HepG2 (cell line): ENCODE results near the gene TRPM1.

Experiments used
- CBX5 ChIP-seq: sonication (generic); formaldehyde crosslinking; IDR thresholded peaks from 2 replicates; pipeline ENCODE4 v1.4.0; 2020; ENCODE audit warnings: missing genetic modification reagents, borderline replicate concordance
- FOXM1 ChIP-seq: sonication (generic); formaldehyde crosslinking; IDR thresholded peaks from 2 replicates; pipeline ENCODE4 v1.5.0; 2020; ENCODE audit warnings: missing genetic modification reagents
- RAD21 ChIP-seq: fragments of 450-650 bp; formaldehyde crosslinking; IDR thresholded peaks from 2 replicates; pipeline ENCODE4 v1.5.0; 2020; ENCODE audit warnings: mild to moderate bottlenecking
- SATB2 ChIP-seq: sonication (generic); formaldehyde crosslinking; IDR thresholded peaks from 2 replicates; pipeline ENCODE4 v1.5.0; 2020; ENCODE audit warnings: missing genetic modification reagents
- SMAD1 ChIP-seq: sonication (generic); formaldehyde crosslinking; IDR thresholded peaks from 2 replicates; pipeline ENCODE4 v1.4.0; 2020; ENCODE audit warnings: missing genetic modification reagents, low read depth, mild to moderate bottlenecking, borderline replicate concordance
- TEAD3 ChIP-seq: optimal IDR thresholded peaks from 2 replicates; pipeline ENCODE3; 2016; ENCODE audit warnings: borderline replicate concordance
- THAP11 ChIP-seq: IDR thresholded peaks from 2 replicates; pipeline ENCODE4 v1.6.1; 2016; ENCODE audit warnings: missing biosample characterization, missing genetic modification reagents
- ZFX ChIP-seq: sonication (generic); formaldehyde crosslinking; IDR thresholded peaks from 2 replicates; pipeline ENCODE4 v1.4.0; 2020; ENCODE audit warnings: mild to moderate bottlenecking, low read depth, missing genetic modification reagents, moderate library complexity
- TF ChIP-seq, protein P1 (sequence below): sonication (generic); formaldehyde crosslinking; conservative IDR thresholded peaks from 2 replicates; pipeline ENCODE4 v1.4.0; 2020; ENCODE audit warnings: missing genetic modification reagents
- TF ChIP-seq, protein P2 (sequence below): sonication (generic); formaldehyde crosslinking; IDR thresholded peaks from 2 replicates; pipeline ENCODE4 v1.5.0; 2020; ENCODE audit warnings: mild to moderate bottlenecking, missing genetic modification reagents, moderate library complexity
- TF ChIP-seq, protein P3 (sequence below): IDR thresholded peaks from 2 replicates; pipeline ENCODE4 v1.6.1; 2016; ENCODE audit warnings: missing biosample characterization, missing genetic modification reagents, low read depth

DNA sequence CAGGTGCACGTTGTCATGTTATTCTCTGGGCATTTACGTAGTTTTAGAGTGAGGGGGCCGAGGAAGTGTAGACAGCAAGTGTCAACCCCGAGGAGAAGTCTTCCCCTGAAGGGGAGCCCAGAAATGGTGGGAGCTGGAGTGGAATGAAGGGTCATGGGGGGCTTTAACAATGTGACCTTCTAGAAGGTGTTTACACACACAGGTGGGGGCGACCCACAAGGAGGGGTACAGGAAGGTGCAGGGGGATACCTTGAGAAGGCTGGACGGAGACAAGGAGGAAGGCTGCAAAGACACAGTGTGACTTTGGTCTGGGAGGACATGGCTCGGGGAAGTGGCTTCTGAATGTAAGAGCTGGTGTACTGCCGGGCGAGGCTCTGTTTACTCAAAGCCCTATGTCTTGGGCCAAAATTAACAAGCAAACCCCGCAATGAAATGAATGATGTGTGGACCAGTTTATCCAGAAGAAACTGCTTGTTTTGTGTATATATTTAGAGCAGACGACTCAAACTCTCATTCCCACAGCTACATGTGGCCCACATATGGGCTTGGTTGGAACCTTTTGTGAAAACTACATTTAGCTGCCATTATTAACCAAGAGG, 18.7 kb downstream of the TRPM1 start:
- TF ChIP-seq ZFX (CRISPR knock-in tag) (no peak), FOXM1 (CRISPR knock-in tag) (no peak), RAD21 (CRISPR knock-in tag) (no peak), TEAD3 (no peak), SATB2 (CRISPR knock-in tag) (no peak), SMAD1 (CRISPR knock-in tag) (no peak), THAP11 (no peak), CBX5 (CRISPR knock-in tag) (no peak)
- TF ChIP-seq, protein P1, sequence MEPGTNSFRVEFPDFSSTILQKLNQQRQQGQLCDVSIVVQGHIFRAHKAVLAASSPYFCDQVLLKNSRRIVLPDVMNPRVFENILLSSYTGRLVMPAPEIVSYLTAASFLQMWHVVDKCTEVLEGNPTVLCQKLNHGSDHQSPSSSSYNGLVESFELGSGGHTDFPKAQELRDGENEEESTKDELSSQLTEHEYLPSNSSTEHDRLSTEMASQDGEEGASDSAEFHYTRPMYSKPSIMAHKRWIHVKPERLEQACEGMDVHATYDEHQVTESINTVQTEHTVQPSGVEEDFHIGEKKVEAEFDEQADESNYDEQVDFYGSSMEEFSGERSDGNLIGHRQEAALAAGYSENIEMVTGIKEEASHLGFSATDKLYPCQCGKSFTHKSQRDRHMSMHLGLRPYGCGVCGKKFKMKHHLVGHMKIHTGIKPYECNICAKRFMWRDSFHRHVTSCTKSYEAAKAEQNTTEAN (CRISPR knock-in tag), result no peak
- TF ChIP-seq, protein P2, sequence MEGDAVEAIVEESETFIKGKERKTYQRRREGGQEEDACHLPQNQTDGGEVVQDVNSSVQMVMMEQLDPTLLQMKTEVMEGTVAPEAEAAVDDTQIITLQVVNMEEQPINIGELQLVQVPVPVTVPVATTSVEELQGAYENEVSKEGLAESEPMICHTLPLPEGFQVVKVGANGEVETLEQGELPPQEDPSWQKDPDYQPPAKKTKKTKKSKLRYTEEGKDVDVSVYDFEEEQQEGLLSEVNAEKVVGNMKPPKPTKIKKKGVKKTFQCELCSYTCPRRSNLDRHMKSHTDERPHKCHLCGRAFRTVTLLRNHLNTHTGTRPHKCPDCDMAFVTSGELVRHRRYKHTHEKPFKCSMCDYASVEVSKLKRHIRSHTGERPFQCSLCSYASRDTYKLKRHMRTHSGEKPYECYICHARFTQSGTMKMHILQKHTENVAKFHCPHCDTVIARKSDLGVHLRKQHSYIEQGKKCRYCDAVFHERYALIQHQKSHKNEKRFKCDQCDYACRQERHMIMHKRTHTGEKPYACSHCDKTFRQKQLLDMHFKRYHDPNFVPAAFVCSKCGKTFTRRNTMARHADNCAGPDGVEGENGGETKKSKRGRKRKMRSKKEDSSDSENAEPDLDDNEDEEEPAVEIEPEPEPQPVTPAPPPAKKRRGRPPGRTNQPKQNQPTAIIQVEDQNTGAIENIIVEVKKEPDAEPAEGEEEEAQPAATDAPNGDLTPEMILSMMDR (CRISPR knock-in tag), result no peak
- TF ChIP-seq, protein P3, sequence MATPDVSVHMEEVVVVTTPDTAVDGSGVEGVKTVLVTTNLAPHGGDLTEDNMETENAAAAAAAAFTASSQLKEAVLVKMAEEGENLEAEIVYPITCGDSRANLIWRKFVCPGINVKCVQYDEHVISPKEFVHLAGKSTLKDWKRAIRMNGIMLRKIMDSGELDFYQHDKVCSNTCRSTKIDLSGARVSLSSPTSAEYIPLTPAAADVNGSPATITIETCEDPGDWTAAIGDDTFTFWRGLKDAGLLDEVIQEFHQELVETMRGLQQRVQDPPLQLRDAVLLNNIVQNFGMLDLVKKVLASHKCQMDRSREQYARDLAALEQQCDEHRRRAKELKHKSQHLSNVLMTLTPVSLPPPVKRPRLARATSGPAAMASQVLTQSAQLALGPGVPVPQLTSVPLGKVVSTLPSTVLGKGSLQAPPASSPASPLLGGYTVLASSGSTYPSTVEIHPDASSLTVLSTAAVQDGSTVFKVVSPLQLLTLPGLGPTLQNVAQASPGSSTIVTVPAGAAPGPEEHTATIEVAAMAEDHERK (CRISPR knock-in tag), result no peak
